Neural cell (in vitro differentiated cells): ENCODE results near the gene TRIM47.

Source experiments
- EP300 ChIP-seq: fragments of 450-650 bp; conservative IDR thresholded peaks from 2 replicates; pipeline ENCODE4 v1.6.1; 2014; ENCODE audit warnings: antibody characterized with exemption, mild to moderate bottlenecking, moderate library complexity; ENCODE audit not compliant: poor library complexity, severe bottlenecking
- EZH2 ChIP-seq: fragments of 200-600, 300-800 bp; shearing (Covaris generic), sonication (generic); IDR thresholded peaks from 2 replicates; pipeline ENCODE4 v1.6.1; 2014; ENCODE audit warnings: antibody characterized with exemption, low read length, borderline replicate concordance, mild to moderate bottlenecking; ENCODE audit not compliant: insufficient read depth, poor library complexity, severe bottlenecking
- POLR2AphosphoS5 ChIP-seq: IDR thresholded peaks from 2 replicates; pipeline ENCODE4 v1.6.1; 2012
- TAF1 ChIP-seq: IDR thresholded peaks from 2 replicates; pipeline ENCODE4 v1.6.1; 2012; ENCODE audit warnings: low read depth
- TF ChIP-seq, protein P1 (sequence below): IDR thresholded peaks from 2 replicates; pipeline ENCODE4 v1.6.1; 2012; ENCODE audit warnings: borderline replicate concordance
- TF ChIP-seq, protein P2 (sequence below): fragments of 450-650 bp; IDR thresholded peaks from 2 replicates; pipeline ENCODE4 v1.5.1; 2014; ENCODE audit warnings: antibody characterized with exemption, mild to moderate bottlenecking, moderate library complexity; ENCODE audit not compliant: poor library complexity, severe bottlenecking

GRCh38 chr17:75877752-75878173 lies 618 bp downstream of the TRIM47 start:
- TF ChIP-seq EP300 (no peak), POLR2AphosphoS5 (no peak), EZH2 (no peak), TAF1 (no peak)
- TF ChIP-seq, protein P1, sequence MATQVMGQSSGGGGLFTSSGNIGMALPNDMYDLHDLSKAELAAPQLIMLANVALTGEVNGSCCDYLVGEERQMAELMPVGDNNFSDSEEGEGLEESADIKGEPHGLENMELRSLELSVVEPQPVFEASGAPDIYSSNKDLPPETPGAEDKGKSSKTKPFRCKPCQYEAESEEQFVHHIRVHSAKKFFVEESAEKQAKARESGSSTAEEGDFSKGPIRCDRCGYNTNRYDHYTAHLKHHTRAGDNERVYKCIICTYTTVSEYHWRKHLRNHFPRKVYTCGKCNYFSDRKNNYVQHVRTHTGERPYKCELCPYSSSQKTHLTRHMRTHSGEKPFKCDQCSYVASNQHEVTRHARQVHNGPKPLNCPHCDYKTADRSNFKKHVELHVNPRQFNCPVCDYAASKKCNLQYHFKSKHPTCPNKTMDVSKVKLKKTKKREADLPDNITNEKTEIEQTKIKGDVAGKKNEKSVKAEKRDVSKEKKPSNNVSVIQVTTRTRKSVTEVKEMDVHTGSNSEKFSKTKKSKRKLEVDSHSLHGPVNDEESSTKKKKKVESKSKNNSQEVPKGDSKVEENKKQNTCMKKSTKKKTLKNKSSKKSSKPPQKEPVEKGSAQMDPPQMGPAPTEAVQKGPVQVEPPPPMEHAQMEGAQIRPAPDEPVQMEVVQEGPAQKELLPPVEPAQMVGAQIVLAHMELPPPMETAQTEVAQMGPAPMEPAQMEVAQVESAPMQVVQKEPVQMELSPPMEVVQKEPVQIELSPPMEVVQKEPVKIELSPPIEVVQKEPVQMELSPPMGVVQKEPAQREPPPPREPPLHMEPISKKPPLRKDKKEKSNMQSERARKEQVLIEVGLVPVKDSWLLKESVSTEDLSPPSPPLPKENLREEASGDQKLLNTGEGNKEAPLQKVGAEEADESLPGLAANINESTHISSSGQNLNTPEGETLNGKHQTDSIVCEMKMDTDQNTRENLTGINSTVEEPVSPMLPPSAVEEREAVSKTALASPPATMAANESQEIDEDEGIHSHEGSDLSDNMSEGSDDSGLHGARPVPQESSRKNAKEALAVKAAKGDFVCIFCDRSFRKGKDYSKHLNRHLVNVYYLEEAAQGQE, result no peak
- TF ChIP-seq, protein P2, sequence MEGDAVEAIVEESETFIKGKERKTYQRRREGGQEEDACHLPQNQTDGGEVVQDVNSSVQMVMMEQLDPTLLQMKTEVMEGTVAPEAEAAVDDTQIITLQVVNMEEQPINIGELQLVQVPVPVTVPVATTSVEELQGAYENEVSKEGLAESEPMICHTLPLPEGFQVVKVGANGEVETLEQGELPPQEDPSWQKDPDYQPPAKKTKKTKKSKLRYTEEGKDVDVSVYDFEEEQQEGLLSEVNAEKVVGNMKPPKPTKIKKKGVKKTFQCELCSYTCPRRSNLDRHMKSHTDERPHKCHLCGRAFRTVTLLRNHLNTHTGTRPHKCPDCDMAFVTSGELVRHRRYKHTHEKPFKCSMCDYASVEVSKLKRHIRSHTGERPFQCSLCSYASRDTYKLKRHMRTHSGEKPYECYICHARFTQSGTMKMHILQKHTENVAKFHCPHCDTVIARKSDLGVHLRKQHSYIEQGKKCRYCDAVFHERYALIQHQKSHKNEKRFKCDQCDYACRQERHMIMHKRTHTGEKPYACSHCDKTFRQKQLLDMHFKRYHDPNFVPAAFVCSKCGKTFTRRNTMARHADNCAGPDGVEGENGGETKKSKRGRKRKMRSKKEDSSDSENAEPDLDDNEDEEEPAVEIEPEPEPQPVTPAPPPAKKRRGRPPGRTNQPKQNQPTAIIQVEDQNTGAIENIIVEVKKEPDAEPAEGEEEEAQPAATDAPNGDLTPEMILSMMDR, result peak; percentile 80
